HG03103 (cell line): ENCODE results near the gene HRG.

ENCODE experiments used
- ATAC-seq: cut with Tn5 transposase; IDR thresholded peaks from one replicate; pipeline ENCODE4 v1.9.1; 2021; ENCODE audit warnings: low read depth; ENCODE audit not compliant: unreplicated experiment

The HRG gene

GRCh38 chr3:186636536-186636935, 29.3 kb upstream of the HRG start:
- ATAC-seq: no peak

DNA sequence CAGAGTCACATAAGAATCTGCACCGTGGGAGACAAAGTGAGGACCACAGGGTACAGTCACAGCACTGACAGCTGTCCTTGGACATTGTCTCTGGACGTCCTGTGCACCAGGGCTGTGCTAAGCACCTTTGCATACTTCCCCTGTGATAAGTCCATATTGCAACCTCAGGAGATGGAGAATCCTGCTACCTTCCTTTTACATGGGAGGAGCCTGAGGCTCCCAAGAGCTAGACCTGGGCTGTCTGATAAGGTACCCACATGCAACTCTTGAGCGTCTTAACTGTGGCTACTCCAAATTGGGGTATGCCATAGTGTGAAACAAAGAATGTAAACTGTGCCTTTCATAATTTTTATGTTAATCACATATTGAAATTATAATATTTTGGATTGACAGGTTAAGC, 28.1 kb upstream of the HRG start:
- ATAC-seq: no peak

GRCh38 chr3:186638259-186638658, 27.6 kb upstream of the HRG start:
- no peak for ATAC-seq

- no peak for ATAC-seq
These were observed 25.9 kb upstream of the HRG start, which contains the start of gene FETUB for GRCh38 chr3:186639778-186640472. Gene FETUB (plus strand): TSS chr3:186640399. CDS start chr3:186640461, 62 bp downstream.

DNA sequence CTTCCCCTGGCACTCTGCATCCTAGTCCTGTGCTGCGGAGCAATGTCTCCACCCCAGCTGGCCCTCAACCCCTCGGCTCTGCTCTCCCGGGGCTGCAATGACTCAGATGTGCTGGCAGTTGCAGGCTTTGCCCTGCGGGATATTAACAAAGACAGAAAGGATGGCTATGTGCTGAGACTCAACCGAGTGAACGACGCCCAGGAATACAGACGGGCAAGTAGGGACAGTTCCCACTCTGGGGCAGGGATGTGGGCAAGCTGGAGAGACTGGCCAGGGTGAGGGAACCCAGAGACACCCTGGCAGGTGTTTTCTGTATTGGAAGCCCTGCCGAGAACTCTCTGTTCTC, 25.4 kb upstream of the HRG start:
- ATAC-seq: no peak

- ATAC-seq: no peak
These were observed 24.9 kb upstream of the HRG start for GRCh38 chr3:186640929-186641328.

- ATAC-seq: no peak
These were observed 23.8 kb upstream of the HRG start for GRCh38 chr3:186642014-186642413.

- no peak for ATAC-seq
These were observed 22.3 kb upstream of the HRG start for GRCh38 chr3:186643493-186643892.

- ATAC-seq: no peak
These were observed 21.1 kb upstream of the HRG start for GRCh38 chr3:186644683-186645082.

GRCh38 chr3:186646106-186646505, 19.7 kb upstream of the HRG start:
- no peak for ATAC-seq

- ATAC-seq: no peak
These were observed 19.0 kb upstream of the HRG start for GRCh38 chr3:186646841-186647240.

- no peak for ATAC-seq
These were observed 17.0 kb upstream of the HRG start for GRCh38 chr3:186648851-186649250.

DNA sequence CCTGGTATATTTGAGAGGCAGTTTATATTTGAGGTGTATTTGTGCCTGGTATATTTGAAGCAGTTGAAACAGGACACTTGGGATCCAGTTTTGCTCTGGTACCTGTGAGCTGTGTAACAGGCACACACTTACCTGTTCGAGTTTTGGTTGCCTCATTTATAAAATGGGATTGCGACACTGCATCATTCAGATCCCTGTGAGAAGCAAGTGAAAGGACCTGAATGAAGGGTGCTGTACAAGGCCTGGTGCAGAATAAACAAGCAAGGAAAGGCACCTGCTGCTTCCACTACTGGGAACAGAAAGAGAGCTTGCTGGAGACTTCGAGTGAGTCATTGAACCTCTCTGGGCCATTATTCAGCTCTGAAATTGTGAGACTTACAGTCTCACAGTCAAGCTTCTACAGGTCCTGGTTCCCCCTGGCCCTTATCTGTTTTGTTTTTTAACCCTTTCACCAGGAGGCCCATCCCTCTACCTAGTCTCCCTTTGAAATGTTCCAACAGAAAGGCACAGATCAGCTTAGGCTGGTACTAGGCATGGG, 14.1 kb upstream of the HRG start:
- ATAC-seq: no peak

DNA sequence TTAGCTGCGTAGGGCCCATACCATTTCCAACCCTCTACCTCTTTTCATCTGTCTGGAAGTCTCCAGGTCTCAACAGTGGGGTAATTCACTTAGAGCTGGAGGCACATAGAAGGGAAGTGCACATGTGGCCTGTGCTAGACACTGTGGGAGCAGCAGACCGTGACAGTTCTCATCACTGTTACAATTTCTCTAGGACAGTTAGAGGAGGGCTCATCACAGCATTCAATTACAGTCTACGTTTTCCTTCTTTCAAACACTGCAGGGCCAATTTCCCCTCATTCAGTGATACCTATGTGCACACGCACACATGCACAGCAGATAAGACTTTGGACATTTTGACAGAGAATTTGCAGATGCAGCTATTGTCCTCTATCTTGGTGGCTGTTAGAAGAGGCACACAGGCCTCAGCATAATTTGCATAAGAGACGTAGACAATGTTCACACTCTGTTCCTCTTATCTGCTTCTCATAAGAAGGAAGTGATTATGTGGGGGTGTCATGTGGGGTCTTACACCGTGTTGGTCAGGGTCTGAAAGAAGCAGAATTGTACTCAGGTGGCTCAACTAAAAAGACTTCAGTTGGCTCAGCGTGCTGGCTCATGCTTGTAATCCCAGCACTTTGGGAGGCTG, 12.6 kb upstream of the HRG start:
- peak; percentile 92 for ATAC-seq

DNA sequence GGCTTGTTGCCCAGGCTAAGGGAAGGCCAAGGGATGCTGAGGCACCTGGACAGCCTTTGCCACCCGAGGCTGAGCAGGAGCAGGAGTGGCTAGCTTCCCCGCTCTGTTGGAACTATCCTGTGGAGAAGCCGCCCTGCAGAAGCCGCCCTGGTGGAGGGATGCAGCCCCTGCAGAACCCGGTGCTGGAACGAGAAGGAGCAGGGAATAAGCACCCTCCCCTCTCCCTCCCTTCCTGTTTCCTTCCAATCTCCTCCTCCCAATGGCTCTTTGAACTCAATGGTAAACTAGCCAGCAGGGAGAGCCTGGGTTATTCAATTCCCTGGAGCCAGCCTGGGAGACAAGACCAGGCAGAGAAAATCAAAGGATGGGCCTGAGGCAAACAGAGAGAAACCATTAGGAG, 11.8 kb upstream of the HRG start:
- no peak for ATAC-seq

DNA sequence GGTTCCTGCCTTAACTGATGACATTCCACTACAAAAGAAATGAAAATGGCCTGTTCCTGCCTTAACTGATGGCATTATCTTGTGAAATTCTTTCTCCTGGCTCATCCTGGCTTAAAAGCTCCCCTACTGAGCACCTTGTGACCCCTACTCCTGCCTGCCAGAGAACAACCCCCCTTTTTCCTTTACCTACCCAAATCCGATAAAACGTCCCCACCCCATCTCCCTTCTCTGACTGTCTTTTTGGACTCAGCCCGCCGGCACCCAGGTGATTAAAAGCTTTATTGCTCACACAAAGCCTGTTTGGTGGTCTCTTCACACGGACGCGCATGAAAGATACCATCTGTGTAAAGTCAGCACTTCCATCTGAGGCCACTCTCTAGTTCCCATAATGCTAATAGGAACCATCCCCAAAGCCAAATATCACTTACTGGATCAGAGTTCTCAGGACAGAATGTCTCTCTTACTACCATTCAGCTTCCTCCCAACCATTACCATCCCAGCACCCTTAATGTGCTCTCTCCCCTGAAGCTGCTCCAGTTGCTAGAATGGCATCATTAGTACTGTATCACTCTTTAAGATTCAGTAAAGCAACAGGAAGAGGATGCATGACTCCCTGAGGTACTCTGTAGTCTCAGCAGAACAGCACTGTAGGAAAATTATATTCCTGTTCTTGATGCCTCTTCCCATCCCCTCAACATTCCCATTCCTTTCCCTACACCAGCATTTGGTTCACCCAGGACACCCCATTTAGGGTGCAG, 2.3 kb upstream of the HRG start:
- no peak for ATAC-seq

- no peak for ATAC-seq
These were observed 1.7 kb upstream of the HRG start for GRCh38 chr3:186664119-186664495.

DNA sequence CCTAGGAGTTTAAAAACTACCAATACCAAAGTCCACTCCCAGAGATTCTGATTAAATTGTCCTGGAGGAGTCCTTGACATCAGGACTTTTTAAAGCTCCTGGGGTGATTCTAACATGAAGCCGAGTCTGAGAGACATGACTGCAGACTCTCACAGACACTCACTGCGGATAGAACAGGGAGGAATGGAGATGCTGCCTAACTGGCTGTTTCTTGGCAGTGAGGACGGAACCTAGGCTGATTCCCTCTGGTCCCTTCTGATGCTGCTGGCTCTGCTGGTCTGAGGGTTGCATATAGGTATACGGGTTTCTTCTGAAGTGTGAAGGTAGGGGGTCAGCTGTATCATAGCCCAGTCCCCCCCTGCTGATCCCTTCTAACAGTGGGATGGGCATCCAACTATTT, 1.3 kb upstream of the HRG start:
- ATAC-seq: no peak

DNA sequence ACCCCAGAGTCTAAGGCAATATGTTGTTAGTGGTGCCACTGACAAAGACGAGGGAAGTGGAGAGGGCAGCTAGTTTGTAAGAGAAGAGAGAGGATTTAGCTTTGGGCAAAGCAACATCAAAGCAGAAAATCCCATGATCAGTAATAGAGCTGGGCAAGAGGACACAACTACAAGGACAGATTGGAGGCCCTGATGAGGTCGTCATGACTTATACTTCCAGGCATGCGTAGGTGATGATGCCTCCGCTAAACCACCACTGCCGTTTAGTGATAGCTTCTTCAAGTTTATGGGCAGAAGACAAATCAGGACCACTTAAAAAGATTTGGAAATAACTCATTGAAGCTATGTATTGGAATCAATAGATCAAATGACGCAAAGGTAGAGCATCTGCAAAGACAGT, 2.6 kb downstream of the HRG start:
- no peak for ATAC-seq

GRCh38 chr3:186669378-186670084, 3.7 kb downstream of the HRG start:
- no peak for ATAC-seq

- ATAC-seq: no peak
These were observed 4.3 kb downstream of the HRG start for GRCh38 chr3:186670155-186670554.
